Measurements from ENCODE around the gene JARID2.

GRCh38 chr6:15355683-15356099 lies 109.8 kb downstream of the JARID2 start:
- no peak for TF ChIP-seq CTCF (IDR thresholded peaks at IDR 0.05)
- no peak for TF ChIP-seq POLR2A (IDR thresholded peaks at IDR 0.05)

Data from heart left ventricle (tissue), 13 donors.